ENCODE measurements around the gene CFAP43.
"Not testable (repeated sequence)": the region's sequence is repeated elsewhere in the genome, so short reads cannot be mapped to it uniquely, and the experiment has no call there.

Gene CFAP43

DNA sequence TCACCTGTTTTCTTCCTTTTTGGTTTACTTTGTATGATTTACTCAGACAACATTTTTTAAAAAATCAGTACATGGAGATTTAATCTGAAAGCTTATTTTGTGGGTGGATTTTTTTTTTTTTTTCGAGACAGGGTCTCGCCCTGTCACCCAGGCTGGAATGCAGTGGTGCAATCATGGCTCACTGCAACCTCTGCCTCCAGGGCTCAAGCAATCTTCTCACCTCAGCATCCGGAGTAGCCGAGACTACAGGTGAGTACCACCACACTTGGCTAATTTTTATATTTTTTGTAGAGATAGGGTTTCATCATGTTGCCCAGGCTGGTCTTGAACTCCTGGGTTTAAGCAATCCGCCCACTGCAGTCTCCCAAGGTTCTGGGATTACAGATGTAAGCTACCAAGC lies 25.1 kb upstream of the CFAP43 start:
- no peak for DNase-seq

DNA sequence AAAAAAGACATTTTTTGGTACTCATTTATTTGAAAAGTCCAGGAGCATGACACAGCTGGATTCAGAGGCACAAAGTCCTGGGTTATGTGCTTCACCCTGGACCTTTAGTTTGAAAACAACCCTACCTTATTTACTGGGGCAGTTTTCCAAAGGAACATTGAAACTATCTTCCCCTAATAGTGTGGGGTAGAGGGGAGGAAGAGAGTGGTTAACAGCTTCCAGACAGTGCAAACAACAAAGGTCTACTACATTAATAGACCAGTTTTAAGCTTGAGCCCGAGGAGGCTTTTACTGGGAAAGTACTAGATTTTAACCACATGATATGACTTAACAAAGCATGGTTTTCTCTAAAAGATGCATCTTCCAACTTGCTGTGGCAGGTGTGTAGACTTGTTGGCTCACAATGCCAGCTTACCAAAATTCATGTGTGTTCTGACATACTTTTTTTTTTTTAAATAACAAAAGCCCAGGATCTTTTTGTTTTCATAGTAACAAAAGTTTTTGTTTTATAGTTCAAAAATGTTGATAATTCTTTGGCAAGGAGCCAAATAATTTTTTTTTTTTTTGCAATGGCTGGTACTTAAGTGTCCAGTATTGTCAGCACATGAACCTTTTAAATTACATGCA lies 24.3 kb upstream of the CFAP43 start:
- DNase-seq = peak; percentile 14

DNA sequence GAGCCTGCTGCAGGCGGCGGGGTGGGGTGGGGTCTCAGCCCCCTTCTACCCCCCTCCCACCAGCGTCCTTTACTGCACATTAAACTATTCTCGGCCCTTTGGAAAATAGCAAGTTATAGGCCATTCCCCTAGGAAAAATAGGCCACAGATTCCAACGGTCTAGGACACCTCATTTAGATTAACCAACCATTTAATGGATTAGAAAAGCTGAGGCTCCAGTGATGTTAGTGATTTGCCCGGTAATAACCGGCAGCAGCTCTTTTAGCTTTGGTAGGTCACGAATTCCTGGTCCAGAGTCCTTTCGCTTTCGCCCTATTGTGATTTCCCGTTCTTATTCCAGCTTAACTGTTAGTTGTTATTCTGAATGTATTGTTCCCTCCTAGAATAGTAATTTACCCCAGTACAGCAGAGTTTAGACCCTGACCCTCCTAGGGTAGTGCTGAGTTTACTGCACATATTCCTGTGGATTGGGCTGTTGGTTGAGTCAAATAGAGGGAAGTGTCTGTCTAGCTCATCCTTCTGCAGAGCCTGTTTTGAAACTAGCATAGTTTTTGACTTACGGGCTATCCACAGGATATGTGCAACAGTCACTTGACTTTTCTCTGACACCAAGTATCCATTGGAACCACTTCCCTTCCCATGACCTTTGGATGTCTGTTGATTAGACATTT lies 23.3 kb upstream of the CFAP43 start:
- DNase-seq = peak; percentile 82

DNA sequence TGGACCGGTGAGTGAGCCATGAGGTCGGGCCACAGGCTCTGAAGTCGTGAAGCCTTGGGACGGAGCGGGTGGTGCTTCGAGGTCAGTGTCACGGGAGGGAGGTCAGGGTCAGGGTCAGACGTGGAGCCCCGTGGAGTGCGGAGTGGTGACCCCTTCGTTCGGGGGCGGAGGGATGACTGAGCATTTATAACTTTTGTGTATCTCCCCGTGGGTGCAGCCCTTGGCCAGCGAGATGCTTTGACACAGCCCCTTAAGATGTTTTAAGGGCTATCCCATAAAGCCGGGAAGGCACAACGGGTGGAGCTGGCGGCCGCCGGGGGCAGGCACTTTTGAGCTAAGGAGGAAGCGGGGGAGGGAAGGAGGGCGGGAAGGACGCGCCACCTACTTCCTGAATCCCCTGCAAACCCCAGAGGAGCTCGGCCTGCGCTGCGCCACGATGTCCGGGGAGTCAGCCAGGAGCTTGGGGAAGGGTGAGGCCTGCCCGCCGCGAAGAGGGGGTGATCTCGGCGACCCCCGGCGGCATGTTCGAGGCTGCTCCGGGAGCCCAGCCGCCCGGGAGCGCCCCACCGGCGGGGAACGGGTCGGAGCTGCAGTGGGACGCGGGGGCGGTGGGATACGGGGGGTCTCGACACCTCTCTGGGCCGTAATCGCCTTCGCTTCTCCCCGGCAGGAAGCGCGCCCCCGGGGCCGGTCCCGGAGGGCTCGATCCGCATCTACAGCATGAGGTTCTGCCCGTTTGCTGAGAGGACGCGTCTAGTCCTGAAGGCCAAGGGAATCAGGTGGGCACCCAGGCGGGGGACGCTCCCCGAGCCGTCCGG lies 22.5 kb upstream of the CFAP43 start, which contains the start of gene GSTO1:
Gene GSTO1, plus strand, starts transcription at position 400 of the 818 bp plus-strand sequence. Its CDS starts 37 bp downstream, at position 437.
- DNase-seq = peak; percentile 87

DNA sequence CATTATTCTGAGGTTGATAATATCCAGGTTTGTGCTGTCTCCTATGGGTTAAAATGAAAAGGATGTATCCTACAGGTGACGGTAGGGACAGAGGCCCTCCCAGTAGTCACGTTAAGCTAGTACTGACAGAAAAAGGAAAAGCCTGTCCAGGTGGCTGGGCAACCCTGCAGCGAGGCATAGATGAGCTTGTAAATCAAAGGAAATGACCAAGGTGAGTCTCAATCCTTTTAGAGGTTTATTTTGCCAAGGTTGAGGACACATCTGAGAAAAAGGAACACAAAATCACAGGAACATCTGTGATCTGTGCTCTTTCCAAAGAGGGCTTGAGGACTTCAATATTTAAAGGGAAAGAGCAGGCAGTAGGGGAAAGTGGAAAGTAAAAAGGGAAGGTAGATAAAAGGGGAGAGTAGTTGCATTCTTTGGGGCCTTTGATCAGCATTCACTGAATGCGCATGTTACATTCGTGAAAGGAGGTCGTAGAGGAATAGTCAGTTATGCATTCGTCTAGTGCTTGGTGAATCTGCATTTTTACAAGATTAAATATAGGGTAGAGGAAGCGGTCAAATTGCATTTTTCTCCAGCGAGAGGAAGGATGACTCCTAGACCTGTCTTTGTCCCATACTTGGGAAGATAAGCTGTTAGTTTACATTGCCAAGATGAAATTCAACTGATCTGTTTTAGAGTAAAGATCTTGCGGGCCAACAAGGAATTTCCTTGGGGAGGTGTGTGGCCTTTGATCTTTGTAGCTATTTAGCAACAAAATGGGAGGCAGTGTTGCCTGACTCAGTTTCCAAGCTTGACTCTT lies 21.6 kb upstream of the CFAP43 start:
- DNase-seq = peak; percentile 19

DNA sequence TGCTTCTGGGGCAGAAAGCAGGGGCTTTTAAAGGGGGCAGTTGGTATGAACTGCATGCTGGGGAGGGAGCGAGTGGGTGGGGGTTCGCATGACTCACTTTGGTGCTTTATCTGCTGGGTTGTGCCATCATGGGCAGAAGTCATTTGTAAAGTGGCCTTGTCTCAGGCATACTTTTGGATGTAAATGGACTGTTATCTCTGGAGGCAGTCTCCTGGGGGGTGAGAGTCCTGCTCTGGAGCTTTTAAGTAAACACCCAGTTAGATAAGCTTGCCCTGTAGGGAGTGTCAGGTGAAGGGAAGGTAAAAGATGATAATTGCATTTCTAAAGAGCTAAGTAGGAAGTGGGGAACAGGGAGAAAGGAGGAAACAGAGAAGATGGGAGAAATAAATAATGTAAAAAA lies 20.9 kb upstream of the CFAP43 start:
- DNase-seq = no peak

DNA sequence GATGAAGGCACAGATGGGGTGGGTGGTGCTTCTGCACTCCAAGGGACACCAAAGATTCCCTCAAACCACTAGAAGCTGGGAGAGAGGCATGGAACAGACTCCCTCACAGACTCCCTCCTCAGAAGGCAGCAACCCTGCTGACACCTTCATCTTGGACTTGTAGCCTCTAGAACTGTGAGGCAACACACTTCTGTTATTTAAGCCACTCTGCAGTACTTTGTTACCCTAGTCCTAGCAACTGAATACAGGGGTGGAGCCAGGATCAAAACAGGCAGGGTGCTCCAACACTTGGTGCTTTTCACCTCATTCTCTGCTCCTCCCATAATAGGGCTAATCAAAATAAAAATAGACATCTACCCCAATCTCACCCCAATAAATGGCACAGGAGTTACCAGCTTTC lies 20.2 kb upstream of the CFAP43 start:
- DNase-seq = no peak

DNA sequence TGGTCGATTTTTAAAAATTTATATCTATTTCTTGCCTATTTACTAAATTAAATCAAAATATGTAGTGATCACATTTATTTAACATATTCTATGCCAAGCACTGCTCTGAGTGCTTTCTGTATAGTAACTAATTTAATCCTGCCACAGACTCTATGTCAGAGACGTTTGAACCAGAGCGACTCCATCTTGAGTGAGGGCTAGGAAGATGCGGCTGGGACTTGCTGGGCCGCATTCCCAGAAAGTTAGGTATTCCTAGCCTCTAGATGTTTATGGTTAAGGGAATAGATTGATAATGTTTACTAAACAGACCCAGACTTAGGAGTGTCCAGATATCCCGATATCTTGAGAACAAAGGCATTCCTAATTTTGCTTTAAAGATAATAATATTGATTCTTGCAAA lies 19.3 kb upstream of the CFAP43 start:
- DNase-seq = no peak

DNA sequence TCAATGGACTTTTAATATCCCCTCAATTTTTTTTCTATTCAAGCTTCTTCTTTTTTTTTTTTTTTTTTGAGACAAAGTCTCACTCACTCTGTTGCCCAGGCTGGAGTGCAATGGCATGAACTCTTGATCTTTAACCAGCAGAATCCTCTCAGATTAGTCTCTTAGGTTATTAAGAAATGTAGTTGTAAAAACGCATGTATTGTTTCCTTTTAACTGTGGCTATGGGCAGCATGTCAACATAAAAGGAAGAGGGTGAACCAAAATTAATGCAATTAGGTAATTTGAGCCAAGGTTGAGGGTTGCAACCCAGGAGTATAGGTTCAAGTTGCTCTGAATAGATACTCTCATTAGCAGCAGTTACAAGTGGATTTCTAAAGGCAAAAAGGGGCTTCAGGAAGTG lies 18.2 kb upstream of the CFAP43 start:
- DNase-seq = no peak

DNA sequence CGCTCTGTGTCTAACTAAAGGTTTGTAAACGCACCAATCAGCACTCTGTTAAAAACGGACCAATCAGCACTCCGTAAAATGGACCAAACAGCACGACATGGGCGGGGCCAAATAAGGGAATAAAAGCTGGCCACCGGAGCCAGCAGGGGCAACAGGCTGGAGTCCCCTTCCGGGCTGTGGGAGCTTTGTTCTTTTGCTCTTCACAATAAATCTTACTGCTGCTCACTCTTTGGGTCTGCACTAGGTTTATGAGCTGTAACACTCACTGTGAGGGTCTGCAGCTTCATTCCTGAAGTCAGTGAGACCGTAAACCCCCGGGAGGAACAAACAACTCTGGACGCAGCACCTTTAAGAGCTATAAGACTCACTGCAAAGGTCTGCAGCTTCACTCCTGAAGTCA lies 16.8 kb upstream of the CFAP43 start:
- DNase-seq = not testable (repeated sequence)

DNA sequence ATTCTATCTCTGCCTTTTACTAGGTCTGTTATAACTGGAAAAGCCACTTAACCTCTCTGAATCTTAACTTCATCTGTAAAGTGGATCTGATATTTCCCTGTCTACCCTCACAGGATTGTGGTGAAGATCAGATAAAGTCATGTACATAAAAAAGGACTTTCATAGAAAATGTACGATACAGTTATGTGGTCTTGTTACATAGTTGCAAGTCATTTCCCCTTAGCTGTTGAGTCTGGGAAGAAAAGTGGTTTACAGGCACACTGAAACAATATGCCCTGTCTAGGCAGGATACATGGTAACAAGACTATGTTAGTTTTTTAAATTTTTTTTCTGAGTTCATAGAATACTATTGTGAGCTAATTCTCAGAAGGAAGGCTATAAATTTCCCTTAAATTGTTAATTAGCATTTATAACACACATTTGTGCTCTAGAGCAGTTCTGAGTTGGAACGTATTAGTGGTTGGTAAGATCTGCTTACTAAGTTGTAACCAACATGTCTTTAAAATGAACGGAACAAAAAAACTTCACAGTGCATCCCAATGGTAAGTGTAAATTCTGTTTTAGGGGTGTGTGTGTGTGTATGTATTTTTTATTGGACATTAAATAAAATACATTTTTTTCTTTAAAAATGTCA lies 15.5 kb upstream of the CFAP43 start:
- DNase-seq = no peak

DNA sequence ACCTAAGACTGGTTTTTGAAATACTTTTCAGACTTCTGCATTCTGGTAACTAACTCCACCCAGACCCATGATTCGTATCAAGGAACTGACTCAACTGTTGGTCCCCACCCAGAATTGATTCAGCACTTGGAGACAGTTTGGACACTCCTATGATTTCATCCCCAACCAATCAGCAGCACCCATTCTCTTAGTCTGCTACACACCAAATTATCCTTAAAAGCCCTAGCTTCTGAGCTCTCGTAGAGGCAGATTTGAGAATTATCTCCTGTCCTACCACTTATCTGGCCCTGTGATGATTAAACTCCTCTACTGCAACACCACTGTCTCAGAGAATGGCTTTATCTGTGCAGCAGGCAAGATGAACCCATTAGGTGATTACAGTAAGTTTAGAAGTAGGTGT lies 14.8 kb upstream of the CFAP43 start:
- DNase-seq = peak; percentile 34

DNA sequence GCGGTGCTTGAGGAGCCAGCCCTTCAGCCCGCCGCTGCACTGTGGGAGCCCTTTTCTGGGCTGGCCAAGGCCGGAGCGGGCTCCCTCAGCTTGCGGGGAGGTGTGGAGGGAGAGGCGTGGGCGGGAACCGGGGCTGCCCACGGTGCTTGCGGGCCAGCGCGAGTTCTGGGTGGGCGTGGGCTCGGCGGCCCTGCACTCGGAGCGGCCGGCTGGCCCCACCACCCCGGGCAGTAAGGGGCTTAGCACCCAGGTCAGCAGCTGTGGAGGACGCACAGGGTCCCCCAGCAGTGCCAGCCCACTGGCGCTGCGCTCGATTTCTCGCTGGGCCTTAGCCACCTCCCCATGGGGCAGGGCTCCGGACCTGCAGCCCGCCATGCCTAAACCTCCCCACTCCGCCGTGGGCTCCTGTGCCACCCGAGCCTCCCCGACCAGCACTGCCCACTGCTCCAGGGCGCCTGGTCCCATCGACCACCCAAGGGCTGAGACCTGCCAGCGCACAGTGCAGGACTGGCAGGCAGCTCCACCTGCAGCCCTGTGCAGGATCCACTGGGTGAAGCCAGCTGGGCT lies 13.0 kb upstream of the CFAP43 start:
- no peak for DNase-seq

DNA sequence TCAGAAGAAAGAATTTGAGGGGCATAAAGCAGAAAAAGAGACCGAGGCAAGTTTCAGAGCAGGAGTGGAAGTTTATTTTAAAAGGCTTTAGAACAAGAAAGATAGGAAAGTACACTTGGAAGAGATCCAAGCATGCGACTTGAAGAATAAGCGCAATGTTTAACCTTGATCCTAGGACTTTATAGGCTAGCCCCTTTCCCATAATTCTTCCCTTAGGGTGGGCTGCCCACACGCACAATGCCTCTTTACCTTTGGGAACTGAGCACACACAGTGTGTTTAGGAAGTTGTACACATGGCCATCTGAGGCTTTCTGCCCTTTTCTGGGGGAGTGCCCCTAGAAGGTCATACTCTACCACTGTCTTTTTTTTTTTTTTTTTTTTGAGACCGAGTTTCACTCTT lies 11.3 kb upstream of the CFAP43 start:
- no peak for DNase-seq

DNA sequence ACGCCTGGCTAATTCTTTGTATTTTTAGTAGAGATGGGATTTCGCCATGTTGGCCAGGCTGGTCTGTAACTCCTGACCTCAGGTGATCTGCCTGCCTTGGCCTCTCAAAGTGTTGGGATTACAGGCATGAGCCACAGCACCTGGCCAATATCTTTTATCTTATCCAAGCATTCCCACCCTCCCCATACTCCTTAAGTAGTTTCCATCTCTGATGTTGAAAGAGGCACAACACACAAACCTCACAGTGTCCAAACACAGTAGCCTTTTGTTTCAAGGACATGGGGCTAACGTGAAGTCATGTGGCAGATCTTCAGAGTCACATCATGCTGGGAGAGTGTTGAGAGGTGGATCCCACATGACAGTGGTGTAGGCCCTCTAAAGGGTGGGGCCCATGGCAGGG lies 10.8 kb upstream of the CFAP43 start:
- DNase-seq = not testable (repeated sequence)

DNA sequence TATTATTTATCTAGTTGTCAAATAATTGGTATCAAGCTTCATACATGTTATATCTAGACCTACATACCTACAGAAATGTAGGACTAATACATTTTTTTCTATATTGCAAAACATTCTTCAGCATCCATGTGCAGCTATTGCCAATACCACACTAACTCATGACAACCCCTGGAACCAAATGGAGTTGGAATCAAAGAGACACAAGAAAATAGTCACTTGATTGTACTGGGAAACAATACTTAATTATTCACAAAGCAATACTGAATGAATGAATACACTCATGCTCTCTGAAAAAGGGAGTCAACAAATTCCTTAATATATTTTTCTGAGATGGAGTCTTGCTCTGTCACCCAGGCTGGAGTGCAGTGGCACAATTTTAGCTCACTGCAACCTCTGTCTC lies 10.4 kb upstream of the CFAP43 start:
- no peak for DNase-seq

DNA sequence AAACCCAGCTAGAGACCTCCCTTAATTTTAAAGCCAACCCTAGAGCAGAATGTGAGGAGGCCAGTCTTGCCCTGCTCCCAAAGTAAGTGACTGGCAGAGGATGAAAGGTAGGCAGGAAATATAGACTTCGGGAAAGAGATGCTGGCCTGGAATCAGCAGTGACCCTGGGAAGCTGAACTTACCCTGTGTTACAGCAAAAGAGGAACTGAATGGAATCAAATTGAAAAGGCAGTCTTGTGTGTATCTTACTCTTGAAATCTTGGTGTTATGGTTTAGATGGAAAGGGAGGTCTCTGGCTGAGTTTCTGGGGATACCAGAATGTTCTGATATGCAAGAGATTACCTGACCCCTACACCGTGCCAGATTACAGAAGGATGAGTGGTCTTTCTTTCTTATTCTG lies 7.9 kb upstream of the CFAP43 start:
- DNase-seq = no peak

DNA sequence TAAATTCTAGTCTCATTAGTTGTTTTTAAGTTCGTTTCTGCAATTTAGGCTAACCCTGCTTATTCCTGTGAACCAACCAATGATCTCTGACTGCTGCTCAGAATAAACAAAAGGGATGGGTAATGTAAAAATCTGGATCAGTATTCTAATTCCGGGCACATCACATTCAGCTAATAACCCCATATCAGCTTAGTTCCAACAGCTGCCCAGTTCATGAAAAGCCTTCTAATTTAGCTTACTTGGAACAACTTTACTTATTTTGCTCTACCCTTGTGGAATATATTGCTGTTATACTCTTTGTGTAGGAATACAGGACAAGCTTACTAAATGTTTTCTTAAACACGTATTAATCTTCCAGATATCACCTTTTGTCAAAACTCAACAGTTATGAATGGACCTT lies 3.6 kb upstream of the CFAP43 start:
- DNase-seq = no peak

DNA sequence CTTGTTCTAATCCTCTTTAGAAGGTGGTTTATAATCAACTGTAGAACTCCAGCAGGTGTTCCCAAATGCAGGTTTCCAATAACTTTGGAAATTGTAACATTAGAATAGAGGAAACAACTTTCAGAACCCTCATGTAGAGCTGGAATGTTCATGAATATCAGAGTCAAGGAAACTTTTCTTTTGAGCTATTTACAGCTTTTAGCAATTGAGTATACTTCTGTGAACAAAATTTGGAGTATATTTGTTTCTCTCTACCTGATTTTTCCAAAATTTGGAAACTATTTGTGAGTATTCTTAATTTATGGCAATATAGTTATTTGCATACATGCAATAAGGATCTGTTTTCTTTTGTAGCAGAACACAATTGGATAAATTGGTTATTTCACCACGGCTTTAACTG lies 2.8 kb upstream of the CFAP43 start:
- DNase-seq = no peak

DNA sequence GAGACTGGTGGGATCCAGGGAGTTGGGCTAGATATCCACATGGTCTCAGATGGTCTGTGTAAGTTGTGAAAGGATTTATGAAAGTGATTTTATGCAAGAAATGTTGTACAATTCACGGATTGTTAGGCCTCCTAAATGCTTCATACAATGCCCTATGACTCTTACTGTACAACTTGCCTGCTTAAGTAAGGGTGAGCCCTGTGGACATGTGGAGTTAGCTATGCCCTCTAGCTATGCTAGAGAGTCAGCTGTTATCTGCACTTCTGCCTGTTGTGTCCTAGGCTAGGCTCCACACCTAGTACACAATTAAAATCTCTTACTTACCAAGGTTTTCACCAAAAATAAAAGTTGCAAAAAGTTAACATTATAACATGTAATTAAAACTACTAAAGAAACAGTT lies 1.7 kb upstream of the CFAP43 start:
- no peak for DNase-seq

DNA sequence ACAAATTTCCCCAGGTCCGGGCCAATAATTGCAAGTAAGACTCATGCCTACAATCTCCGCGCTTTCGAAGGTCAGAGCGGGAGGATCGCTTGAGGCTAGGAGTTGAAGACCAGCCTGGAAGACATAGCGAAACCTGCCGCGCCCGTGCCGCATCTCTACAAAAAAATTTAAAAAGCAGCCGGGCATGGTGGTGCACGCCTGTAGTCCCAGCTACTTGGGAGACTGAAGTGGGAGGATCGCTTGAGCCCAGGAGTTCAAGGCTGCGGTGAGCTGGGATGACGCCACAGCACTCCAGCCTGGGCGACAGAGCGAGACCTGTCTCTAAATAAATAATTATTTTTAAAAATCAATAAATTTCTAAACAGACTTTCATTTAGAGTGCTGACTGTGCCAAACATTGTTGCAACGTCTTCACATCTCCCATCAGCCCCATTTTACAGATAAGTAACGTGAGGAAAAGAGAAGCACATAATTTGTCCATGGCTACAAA lies 494 bp upstream of the CFAP43 start:
- no peak for DNase-seq

DNA sequence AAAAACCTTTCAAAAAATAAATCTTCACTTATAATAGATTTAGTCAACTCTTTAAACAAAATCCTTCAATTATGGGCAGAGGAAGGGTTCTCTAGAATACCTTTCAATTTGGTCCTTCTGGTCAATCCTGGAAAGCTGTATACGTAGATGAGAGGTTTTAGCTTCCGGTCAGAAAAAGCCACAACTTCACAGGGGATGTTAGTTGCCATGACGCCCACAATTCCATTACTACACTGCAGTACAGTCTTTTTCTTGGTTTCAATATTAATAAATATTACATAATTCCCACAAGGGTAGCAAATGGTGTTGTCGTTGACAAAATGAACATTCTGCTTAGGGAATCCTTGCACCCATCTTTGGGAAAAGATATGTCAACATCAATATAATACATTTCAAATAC lies 1.7 kb downstream of the CFAP43 start:
- no peak for DNase-seq

Measured in EL (cell line).